Testis (tissue), 2 donors: ENCODE data around the gene SYF2.

Source experiments
- CTCF ChIP-seq, 3 experiments: fragments of 450-650 bp in 2 of 3; fragments of 200-600 bp in 1 of 3; sonication (generic) in 1 of 3; IDR thresholded peaks; one replicate each; pipeline ENCODE4 v1.5.1; 2016 to 2019; ENCODE audit warnings: antibody characterized with exemption in 3 of 3, mild to moderate bottlenecking in 2 of 3, moderate library complexity in 1 of 3
- POLR2A ChIP-seq: fragments of 450-650 bp; IDR thresholded peaks from one replicate; pipeline ENCODE4 v1.6.1; 2017; ENCODE audit warnings: antibody characterized with exemption, mild to moderate bottlenecking, moderate library complexity

- TF ChIP-seq CTCF (IDR thresholded peaks at IDR 0.05), result no peak
- TF ChIP-seq POLR2A, result no peak
Measured at GRCh38 chr1:25197235-25197975, 34.9 kb downstream of the SYF2 start.
